T-helper 1 cell (primary cell): ENCODE data around the gene LCORL.
"Not testable (repeated sequence)": the region's sequence is repeated elsewhere in the genome, so short reads cannot be mapped to it uniquely, and the experiment has no call there.

ENCODE experiments used
- DNase-seq, 5 donors: peaks; one replicate each; pipeline ENCODE4 v3.0.0-alpha.2; 2012 to 2020
- total RNA-seq, 4 donors: gene quantifications; one replicate each; lab custom pipeline; 2026; lab: John Stamatoyannopoulos, UW

LCORL gene
- 11.4 to 18.5 (median 14.7) reads per million in 4 donors for total RNA-seq

DNA sequence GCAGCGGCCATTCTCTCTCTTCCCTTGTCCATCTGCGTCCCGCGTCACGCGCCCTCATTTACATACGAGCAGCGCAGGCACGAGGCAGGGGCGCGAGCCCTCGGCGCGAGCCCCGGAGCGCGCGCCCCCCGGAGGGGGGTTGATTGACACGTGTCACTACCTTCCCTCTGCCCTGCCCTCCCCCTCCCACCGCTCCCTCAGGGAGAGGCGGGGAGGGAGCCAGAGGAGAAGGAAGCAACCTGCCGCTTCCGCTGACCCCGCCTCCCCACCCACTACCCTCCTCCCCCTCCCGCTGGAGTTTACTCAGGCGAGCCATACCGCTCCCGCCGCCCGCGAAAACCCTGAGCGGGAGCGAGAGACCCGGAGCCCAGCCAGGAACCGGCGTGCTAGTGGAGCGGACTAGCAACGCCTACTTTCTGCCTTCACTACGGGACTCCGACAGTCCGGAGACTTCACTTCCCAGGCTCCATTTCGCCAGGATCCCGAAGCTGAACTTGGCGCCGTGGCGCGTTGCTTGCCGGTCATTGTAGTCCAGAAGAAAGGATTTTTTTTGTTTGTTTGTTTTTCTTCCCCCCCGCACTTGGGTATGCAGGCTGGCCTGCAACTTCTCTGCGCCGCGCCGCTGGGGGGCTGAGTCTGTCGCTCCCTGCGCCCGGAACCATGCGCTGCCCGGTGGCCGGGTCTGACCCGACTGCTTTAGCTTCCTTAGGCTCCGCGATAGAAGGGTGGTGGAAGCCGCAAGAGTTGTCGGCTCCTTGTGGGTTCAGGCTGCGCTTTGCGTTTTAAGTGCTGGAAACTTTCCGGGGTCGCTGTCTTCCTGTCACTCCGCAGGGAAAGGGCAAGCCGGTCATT is at the start of gene LCORL:
LCORL (minus strand) TSS at position 36 of the 852 bp plus-strand sequence; CDS start at position 32, 4 bp downstream.
- DNase-seq: peak; percentile 69 to 92 (median 77)

DNA sequence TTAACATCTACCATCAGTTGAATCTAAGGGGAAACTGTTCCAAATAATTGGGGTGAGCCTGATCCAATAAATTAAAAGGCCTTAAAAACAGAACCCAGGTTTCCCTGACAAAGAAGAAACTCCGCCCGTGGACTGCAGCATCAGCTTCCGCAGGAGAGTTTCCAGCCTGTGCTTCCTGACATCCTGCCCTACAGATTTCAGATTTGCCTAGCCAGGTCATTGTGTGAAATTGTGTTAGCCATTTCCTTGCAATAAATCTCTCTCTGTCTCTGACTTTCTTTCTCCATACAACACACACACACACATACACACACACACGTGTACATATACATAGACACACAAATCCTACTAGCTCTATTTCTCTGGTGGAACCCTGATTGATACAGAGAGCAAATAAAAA is 48.3 kb upstream of the LCORL start:
- DNase-seq: no peak

DNA sequence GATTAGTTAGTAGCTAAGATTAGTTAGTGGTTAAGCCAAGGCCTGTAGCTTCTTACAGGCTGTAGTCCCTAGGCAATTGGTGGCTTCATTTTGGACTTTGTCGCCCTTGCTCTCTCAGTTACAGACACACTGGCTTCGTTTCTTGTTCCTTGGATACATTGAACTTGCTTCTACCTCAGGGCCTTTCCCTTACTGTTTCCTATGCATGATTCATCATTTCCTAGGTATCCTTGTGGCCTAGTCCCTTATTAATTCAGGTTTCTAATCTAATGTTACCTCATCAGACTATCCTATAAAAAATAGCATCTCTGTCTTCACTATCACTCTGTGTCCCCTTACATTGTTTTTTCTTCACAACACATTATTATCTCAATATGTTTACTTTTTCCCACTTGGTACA is 45.5 kb upstream of the LCORL start:
- DNase-seq: no peak

DNA sequence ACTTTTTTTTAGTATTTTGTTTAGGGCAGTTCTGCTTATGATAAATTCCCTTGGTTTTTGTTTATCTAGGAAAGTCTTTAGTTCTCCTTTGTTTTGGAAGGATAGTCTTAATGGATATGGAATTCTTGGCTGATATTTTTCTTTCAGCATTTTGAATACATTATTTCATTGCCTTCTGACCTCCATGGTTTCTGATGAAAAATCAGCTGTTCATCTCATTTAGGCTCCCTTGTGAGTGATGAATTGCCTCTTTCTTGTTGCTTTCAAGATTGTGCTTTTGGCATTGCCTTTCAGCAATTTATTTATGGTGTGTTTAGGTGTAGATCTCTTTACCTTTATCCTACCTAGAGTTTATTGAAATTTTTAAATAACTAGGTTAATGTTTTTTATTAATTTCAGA is 41.5 kb upstream of the LCORL start:
- no peak for DNase-seq

DNA sequence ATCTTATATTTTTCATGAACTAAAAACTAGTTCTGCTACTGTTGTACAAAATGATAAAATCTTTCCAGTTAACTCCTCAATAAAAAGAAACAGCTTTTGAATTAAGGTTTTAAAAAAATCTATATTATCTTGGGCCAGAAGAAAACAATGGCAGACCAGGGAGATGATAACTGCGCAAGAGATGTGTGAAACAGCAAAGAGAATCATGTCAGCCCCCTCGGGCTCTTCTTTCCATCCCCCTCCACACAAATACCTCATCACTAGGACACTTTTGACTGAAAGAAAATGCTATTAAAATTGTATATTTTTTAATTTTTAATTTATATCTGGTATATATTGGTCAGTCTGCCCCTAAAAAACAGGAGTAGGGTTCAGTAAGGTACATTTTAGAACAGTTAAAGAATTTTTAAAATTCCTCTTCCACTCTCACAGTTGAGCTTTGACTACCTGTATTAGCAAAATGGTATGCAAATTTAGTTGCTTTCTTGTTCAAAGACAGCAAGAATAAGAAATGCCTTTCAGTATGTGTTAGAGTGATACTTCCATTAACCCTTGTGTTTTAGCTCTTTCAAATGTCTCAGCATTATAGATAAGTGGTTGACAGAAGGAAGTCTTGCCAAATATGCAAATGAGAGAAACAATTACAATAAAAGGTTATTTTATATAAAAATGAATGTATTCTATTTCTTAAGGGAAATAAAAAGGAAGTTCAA is 36.4 kb upstream of the LCORL start:
- DNase-seq: no peak

DNA sequence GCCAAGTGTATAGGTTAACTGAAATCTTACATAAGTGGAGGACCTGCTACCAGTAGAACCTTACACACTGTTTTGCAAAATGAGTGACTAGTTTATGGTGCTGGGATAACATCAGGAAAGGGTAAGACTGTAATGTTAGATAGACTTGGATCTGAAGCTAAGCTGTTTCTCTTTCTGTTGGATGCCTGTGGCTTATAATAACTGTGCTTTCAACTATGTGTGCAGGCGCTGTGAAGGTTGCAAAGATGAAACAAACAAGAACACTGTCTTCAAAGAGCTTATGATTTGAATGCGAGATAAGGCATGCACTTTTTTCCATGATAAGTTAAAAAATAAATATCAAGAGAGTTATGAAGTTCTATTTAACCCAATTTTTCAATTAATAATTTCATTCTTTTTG is 34.5 kb upstream of the LCORL start:
- no peak for DNase-seq

DNA sequence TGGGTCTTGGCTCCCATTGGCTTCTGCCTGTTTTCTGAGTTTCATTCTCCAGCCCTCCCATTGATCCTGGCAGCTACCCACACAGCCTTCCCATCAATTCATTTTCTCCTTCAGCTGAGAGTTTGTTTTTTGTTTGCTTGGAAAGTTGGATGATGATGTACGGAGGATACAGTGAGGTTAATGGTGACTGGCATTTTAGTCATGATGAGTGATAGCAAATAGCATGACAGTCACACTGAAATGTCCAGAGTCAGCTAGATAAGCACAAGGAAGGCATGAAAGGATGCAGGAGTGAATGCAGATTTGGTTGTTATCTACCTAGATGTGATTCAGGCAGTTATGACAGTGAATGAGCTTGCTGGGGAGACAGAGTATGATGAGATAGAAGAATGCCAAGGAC is 30.6 kb upstream of the LCORL start:
- DNase-seq: no peak

DNA sequence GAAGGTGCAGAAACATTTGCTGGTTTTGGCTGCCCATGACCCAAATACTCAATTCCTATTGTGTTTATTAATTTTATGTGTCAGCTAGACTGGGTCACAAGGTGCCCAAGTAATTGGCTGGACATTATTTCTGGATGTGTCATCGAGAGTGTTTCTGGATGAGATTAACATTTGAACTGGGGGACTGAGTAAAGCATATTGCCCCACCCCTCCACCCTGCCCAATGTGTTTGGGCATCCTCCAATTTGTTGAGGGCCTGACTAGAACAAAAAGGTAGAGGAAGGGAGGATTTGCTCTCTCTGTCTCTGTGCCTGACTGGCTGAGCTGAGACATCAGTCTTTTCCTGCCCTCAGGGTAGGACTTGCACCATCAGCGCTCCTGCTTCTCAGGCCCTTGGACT is 29.7 kb upstream of the LCORL start:
- DNase-seq: no peak

DNA sequence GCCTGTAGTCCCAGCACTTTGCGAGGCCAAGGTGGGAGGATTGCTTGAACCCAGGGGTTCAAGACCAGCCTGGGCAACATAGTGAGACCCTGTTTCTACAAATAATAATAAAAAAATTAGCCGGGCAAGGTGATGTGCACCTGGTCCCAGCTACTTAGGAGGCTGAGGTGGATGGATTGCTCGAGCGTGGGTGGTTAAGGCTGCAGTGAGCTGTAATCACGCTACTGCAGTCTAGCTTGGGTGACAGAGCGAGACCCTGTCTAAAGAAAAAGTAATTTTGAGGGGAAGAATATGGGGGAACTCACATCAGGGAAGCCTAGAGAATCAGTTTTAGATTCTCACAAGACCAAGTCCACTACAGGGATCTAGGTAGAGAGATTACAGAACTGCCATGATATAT is 28.9 kb upstream of the LCORL start:
- no peak for DNase-seq

DNA sequence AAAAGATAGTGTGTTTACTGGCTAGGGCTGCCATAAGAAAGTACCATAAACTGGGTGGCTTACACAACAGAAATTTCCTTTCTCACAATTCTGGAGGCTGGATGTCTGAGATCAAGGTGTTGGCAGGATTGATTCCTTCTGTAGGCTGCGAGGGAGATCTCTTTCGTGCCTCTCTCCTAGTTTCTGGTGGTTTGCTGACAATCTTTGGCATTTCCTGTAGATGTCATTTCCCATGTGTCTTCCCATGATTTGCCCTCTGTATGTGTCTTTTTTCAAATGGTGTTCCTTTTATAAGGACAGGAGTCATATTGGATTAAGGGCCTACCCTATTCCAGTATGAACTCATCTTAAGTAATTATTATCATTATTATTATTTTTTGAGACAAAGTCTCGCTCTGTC is 27.9 kb upstream of the LCORL start:
- no peak for DNase-seq

DNA sequence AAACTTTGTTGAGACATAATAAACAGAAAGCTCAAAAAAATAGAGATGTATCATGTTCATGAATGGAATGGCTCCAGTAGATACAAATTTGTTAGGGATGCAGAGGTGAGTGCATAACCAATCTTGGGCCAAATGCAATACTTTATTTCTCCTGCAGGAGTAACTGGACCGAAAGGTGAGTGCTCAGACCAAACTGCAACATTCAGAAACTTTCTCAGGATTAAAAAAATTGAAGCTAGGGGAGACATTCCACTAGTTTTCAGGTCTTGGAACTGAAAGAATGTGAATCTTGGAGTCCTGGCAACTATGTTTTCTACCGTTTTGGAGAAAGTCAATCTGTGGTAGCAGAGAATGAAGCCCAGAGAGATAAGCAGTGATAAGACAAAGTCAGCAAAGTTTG is 21.2 kb upstream of the LCORL start:
- no peak for DNase-seq

DNA sequence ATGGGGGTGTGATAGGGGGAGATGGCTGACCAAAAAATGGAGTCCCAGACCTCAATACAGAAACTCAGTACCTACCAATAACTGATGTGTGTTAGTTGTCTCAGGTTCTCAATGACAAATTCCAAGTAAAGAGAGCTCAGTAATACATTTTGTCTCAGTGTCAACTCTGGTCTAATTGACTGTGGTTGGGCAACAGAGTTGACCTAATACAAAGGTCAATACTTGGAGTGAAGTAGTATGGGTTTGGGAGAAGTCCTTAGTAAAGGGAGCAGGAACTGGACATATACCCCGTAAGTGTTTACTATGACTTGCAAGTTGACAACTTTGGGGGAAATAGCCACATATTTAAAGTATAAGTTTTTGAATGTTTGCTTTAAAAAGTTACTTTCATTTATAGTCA is 20.5 kb upstream of the LCORL start:
- no peak for DNase-seq

DNA sequence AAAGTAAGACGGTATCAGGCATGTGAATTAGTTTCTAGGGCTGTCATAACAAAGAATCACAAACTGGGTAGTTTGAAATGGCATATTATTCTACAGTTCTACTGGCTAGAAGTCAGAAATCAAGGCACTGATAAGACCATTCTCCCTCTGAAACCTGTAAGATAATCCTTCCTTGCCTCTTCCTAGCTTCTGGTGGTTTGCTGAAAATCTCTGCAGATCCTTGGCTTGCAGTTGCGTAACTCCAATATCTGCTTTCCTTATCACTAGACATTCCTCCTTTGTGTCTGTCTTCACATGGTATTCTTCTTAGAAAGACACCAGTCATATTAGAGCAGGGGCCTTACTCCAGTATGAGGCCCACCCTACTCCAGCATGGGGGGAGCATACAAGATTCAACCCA is 19.6 kb upstream of the LCORL start:
- DNase-seq: no peak

DNA sequence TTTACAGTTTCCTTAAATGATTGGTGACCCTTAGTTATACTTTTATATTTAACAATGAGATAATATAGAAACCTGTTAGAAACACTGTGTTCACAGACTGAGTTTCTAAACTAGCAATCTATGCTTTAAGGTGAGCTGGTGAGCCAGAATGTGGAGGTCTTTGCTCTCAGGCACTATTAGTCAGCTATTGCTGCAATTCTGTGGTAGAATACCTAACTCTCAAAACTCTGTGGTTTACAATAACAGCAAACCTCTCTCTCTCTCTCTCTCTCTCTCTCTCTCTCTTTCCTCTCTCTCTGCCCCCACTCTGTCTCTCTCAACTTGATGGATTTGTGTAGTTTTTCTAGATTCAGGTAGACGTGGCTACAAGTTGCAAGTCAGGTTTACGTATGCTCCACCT is 17.6 kb upstream of the LCORL start:
- DNase-seq: no peak

DNA sequence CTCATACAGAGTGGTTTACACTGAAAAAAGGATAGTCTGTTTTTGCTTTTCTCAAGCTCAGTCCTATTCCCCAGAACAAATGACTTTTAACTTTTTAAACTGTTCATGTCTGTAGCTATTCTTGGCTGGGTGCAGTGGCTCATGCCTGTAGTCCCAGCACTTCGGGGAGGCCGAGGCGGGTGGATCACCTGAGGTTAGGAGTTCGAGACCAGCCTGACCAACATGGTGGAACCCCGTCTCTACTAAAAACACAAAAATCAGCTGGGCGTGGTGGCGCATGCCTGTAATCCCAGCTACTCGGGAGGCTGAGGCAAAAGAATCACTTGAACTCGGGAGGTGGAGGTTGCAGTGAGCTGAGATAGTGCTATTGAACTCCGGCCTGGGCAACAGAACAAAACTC is 14.8 kb upstream of the LCORL start:
- not testable (repeated sequence) for DNase-seq

DNA sequence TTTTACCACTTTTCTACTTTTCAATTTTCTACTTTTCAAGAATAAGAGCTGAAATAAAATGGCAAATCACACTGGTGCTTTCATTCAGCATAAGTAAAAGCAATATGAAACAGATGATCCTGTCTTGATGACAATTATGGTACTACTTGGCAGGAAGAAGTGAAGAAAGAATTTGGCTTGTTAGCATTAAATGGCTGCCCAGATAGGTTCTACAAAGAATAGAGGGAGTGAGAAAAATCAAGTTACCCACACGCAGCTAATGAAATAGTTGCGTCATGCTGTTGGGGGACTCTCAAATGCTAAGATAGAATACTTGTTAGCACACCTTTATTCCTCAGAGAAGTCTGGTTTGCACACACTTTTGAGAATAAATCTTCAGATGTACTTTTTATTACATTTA is 12.5 kb upstream of the LCORL start:
- no peak for DNase-seq

DNA sequence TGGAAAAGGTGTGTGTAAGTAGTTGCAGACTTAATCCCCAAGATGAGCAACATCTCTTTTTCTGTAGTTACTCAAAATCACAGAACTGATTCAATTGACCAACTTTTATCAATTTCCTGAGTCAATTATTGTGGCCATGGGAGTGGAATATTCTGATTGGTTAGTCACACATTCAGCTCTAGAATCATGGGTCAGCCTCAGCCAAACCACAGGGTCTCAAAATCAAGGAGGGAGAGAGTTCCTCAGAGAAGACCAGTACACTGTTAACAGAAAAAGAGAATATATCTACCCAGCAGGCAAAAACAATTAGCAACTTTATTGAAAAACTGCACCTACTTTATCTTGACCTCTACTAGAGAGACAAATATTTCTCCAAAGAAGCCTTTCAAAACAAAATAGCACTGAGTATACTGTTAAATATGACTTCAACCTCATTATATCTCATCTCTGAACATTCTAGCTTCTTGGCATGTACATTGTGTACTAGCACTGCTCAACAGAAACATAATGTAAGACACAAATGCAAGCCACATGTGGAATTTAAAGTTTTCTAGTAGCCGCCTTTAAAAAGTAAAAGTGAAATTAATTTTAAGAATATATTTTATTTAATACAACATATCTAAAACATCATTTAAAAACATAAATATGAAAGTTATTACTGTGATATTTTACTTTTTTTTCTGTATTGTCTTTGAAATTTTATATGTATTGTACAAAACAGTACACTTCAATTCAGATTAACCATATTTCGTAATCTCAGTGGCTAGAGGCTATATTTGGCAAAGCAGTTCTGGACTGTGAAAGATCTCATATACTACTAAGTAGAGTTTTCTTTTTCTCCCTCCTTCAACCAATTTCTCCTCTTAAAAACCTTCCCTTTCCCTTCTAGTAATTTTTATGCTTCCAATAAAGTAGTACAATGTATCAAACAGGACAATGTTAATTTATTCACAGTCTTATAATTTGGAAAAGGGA is 11.8 kb upstream of the LCORL start:
- no peak for DNase-seq

DNA sequence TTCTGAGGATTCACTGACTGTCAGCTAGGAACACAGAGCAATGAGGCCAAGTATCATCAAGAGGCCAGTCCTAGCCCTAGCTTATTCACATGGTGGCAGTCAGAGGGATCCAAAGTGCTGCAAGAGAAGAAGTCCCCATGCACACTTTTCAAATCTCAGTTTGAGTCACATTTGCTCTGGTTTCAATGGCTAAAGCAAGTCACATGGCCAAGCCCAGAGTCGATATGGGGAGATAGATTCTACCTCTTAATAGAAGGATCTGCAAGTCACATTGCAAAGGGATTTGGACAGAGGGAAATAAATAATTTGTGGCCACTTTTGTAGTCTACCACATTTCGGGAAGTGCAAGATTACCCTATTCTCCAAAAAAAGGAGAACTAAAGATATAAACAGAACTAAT is 3.7 kb upstream of the LCORL start:
- peak in 1 of 5 donors; percentile 12 for DNase-seq

DNA sequence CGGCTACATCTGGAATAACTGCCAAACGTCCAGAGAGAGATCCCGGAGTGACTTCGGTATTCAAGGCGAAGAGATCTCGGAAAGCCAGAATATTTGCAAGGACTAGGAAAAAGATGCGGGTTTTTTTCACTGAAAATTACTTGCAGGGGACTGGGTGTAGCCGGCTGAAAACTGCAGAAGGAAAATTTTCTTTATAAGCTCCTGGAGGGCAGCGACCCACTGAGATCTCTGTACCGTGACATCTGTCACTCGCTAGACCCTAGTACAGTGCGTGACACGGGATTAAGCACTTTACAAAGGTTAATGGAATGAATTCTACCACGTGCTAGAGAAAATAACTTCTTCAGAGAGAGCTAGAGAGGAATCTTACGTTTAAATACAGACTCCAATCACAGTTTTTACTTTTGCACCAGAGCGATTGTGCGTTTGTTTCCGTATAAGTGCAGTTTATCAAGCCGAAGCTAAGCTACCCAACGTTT is 1.1 kb upstream of the LCORL start:
- DNase-seq: no peak

DNA sequence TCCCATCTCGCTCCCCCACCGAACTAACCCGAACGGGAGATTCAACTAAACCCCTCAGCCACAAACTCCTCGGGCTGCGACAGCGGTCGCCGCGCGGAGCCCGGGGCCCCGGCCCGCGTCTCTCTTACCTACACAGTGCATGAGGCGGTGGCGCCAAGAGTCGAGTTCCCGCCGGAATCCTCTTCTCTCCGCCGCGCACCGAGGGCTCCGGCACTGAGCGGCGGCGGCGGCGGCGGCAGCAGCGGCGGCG is 160 bp downstream of the LCORL start:
- no peak for DNase-seq

DNA sequence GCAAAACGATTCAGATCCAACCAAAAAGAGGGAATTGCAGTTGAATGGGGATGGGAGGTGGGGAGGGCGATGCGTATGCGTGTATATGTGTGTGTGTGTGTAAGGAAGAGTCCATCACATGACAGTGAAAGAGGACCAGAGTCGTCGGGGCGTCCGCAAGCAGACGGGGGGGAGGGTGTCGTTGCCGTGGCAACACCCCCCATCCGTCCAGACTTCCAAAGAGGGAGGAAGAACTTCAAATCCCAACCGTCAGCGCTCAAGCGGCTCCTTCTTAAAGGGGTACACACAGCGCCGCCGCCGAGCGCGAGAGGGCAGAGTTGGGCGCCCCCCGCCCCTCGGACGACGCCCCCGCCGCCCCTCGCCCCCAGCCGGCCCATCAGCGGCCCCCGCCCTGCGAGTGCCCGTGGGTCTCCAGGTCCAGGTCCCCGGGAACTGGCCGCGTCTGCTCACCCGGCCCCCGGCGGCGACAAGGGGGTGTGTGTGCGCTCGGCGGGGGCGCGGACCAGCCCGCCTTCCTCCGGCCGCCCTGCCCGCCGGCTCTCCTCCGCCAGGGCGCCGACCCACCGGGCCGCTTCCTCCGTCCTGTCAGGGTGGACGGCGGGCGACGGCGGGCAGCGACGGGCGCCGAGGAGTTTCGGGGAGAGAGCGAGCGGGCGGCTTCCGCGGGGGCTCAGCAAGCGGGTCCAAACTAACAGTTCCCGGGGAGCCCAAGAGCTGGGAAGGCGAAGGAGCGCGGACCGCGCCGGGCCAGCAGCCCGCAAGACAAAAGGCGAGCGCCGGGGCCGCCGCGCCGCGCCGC is 685 bp downstream of the LCORL start:
- peak; percentile 14 to 36 (median 33) for DNase-seq

DNA sequence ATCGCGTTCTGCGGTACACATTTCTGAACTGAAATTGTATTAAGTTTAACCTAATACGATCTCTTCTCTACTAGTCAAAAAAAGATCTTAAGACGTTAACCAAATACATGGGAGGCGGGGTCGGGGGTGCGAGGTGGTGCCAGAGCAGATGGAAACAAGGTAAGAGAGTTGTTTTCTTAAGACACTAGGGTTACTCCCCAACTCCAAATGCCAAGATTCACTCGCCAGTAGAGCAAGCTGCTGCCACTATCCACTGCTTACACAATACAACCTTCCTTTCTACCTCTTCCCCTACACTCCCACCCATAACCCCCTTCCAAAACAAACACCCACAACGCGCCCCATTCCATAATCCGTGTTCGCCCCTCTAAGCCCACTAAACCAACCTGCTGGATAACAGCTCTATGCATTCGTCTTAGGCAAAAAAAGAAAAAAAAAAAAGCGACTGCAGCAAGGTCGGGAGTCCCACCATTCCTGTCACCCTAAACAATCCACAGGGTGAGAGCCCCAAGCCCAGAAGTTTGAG is 1.3 kb downstream of the LCORL start:
- DNase-seq: peak in 1 of 5 donors; percentile 5
